Lower leg skin (tissue), 3 donors: ENCODE results near the gene PPP4C.

Source experiments
- CTCF ChIP-seq, 3 donors: fragments of 450-650 bp; IDR thresholded peaks; one replicate each; pipeline ENCODE4 v1.5.1; 2016; ENCODE audit warnings: antibody characterized with exemption in 3 of 3, mild to moderate bottlenecking in 3 of 3, moderate library complexity in 2 of 3
- POLR2A ChIP-seq, 2 donors: fragments of 450-650 bp; IDR thresholded peaks; one replicate each; pipeline ENCODE4 v1.6.1; 2016 to 2017; ENCODE audit warnings: antibody characterized with exemption in 2 of 2, mild to moderate bottlenecking in 1 of 2, moderate library complexity in 1 of 2

GRCh38 chr16:30076276-30076791 lies 540 bp downstream of the PPP4C start:
- TF ChIP-seq POLR2A (IDR thresholded peaks at IDR 0.05) (no peak), CTCF (IDR thresholded peaks at IDR 0.05) (no peak)
